ENCODE data around the gene SPINT4.

DNA sequence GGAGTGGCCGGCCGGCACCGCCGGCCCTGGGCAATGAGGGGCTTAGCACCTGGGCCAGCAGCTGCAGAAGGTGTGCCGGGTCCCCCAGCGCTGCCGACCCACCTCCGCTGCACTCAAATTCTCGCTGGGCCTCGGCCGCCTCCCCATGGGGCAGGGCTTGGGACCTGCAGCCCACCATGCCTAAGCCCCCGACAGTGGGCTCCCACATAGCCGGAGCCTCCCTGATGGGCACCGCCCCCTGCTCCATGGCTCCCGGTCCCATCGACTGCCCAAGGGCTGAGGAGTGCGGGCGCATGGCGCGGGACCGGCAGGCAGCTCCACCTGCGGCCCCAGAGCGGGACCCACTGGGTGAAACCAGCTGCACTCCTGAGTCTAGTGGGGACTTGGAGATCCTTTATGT, 13.8 kb downstream of the SPINT4 start:
- TF ChIP-seq TOX (CRISPR knock-in tag; IDR thresholded peaks at IDR 0.05; ENCODE audit: borderline replicate concordance) (no peak), TCF4 (CRISPR knock-in tag; IDR thresholded peaks at IDR 0.05; ENCODE audit: borderline replicate concordance) (no peak), ESRRG (CRISPR knock-in tag; IDR thresholded peaks at IDR 0.05) (no peak), ARNTL (CRISPR knock-in tag; IDR thresholded peaks at IDR 0.05; ENCODE audit: borderline replicate concordance, low read depth) (no peak)
